NCI-H2029 treated with DMSO at 0.1 percent for 48 hours (cell line): ENCODE results near the gene FASTK.

Experiments used
- DNase-seq: peaks from one replicate; lab custom pipeline; 2025; lab: John Stamatoyannopoulos, UW

FASTK gene

DNA sequence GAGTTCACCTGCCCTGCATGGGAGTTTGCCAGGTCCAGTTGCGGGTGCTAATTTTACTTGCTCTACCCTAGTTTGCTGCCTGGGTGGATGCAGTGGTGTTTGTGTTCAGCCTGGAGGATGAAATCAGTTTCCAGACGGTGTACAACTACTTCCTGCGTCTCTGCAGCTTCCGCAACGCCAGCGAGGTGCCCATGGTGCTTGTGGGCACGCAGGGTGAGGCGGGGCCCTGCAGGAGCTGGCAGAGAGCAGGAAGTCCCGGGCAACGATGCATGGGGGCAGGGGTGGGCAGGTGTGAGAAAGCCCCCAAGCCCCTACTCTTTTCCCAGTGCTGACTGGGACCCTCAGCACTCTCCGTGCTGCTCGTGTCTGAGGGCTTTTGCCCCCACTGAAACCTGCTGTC lies 37.0 kb upstream of the FASTK start:
- no peak for DNase-seq

GRCh38 chr7:151116603-151117440 lies 36.2 kb upstream of the FASTK start:
- no peak for DNase-seq

- no peak for DNase-seq
Measured at GRCh38 chr7:151115836-151116418, 35.3 kb upstream of the FASTK start.

- DNase-seq: no peak
Measured at GRCh38 chr7:151115121-151115835, 34.7 kb upstream of the FASTK start.

GRCh38 chr7:151114151-151115090 lies 33.8 kb upstream of the FASTK start:
- DNase-seq: no peak

DNA sequence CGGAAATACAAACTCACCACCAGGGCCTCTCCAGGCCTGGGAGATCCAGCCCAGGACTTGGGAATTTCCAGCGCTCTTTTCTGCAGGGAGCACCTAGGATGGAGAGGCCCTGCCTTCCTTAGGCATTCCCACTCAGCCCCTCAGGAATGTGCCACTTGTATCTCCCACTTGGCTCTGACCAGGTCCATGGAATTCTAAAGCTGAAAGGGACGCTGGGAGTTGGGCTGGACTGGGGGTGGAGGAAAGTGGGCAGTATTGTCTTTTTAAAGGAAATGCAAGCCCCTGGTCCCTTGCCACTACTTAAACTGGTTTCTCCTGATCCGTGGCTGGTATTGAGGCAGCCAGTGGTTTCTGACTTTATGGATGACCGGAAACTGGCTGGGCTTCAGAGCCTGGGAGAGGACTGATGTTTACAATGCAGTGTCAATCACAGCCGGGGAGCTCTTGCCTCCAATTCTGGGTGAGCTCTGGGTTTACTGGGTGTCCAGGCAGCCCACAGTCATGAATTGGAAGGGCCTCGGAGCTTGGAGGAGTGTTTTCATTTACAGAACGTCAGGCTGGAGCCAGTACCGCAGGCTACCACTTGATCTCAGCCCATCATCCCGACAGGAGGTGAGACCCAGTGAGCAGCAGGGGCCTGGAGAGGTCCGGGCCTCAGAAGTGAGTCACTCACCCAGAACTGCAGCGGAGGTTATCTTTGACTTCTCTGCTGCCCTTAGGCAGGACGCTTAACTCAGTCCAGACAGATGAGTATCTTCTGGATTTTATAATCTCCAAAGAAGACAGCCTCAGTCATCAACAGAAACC lies 32.9 kb upstream of the FASTK start:
- DNase-seq: no peak

DNA sequence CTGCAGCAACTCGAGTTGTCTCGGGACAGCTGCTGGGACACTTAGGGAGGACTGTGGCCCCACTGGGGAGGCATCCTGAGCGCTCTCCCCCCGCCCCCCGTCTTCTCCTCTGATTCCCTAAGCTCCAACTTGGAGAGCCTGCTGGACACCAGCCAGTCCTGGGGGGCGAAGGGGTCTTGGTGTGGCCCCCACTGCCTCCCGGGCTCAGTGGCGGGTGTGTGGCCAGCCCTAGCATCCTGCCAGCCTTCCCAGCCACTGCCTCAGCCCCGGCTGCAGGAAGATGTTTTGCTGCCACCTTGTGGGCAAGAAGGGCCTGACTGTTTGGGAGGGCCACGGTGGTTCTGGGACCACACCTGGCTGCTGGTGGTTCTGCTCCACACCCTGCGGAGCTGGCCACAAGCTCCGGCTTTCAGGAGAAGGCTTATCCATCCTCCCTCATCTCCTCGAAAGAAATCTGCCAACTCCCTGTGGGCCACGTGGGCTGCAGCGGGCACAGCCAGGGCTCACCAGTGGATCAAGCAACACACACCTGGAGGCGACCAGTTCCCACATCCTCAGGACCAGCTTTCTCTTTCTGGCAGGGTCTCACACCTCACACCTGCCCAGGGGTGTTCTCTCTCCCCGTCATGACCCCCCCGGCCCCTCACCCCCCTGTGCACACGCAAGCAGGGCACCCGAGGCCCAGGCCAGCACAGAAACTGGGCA lies 30.5 kb upstream of the FASTK start:
- DNase-seq: no peak

DNA sequence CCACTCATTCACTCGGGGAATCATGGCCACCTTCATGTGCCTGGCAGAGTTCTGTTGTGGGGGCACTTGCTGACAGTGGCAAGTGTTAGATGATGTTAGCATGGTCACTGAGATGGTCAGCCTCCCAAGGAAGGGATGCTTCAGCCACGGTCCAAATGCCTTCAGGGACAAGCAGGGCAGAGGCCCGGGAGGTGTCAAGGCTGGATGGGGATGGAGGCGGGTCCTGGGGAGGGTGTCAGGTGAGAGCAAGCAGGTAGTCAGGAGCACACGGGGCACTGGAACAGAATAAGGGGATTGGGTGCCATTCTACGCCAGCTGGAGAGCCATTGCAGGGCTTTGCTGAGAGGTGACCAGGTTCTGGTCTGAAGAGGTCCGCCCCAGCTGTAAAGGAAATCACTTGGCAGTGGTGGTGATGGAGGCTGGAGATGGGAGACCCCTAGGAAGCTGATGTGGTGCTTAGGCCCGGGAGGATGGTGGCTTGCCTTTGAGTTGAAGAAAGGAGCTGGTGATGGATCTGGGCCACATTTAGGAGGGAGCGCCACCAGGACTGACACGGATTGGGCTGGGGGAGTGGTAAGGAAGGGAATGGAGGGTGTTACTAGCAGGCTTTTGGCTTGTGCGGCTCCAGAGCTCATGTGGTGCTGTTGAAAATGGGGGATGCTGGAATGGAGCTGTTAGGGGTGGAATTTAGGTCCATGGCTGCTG lies 29.8 kb upstream of the FASTK start:
- DNase-seq: no peak

- DNase-seq: no peak
Measured at GRCh38 chr7:151109094-151110048, 28.8 kb upstream of the FASTK start.

GRCh38 chr7:151107882-151108281 lies 27.3 kb upstream of the FASTK start:
- no peak for DNase-seq

DNA sequence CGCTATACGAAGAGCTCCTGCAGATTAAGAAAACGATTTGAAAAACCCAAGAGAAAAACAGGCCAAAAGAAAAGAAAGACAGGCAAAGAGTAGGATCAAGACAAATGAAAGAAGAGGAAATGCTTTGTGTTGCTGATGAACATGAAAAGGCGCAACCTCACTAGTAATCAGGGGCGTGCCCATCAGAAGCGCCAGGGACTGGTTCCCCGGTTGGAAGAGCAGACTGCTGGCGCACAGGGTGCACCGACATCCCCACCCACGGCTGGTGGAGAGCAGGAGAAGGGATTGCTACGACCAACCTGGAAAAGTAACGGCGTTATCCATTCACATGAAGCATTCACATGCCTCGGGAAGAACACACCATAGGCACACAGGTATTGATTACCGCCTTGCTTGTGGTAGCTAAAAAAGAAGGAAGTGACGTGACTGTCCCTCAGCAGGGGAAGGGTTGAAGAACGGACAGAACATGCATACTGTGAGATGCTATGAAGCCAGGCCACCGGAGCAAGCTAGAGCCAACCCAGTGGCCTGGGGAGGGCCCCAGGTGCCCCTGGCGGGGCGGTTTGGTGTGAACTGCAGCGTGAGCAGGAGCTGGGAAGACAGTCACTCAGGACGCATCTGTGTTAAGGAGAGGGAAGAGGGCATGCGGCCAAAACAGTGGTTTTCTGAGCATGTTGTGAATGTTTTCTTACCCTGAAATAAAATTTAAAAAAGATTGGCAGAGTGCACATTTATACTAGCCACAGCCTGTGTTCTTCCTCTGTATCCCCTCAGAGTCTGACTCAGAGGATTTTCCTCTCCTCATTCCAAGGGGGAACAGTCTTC lies 24.0 kb upstream of the FASTK start:
- no peak for DNase-seq

GRCh38 chr7:151103973-151104372 lies 23.4 kb upstream of the FASTK start:
- DNase-seq: no peak

DNA sequence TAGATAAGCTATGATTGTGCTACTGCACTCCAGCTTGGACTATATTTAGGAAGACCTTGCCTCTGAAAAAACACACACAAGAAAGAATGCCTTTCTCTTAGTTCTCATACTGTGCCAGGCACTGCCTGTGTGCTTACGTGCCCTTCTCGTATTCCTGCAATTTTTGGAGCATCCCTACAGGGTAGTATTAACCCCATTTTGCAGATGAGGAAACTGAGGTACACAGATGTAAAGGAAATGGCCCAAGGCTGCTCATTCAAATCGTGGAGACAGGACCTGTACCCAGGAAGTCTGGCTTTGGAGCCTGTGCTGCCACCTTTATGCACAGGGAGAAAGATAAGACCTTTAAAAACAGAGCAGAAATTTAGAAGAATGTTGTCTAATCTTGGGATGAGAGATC lies 22.4 kb upstream of the FASTK start:
- DNase-seq: no peak

- DNase-seq: no peak
Measured at GRCh38 chr7:151101621-151102396, 21.2 kb upstream of the FASTK start.

GRCh38 chr7:151100921-151101320 lies 20.3 kb upstream of the FASTK start:
- no peak for DNase-seq

GRCh38 chr7:151099486-151100211 lies 19.0 kb upstream of the FASTK start:
- no peak for DNase-seq
